ENCODE measurements around the gene PRAMEF12. TPM values are rescaled to one million over a fixed set of nuclear protein-coding genes. Genes with fewer than 3 reads are reported as not detected.
"Not testable (repeated sequence)": the region's sequence is repeated elsewhere in the genome, so short reads cannot be mapped to it uniquely, and the experiment has no call there.

PRAMEF12 gene
- total and polyA plus RNA-seq, 8 donors, result not detected

DNA sequence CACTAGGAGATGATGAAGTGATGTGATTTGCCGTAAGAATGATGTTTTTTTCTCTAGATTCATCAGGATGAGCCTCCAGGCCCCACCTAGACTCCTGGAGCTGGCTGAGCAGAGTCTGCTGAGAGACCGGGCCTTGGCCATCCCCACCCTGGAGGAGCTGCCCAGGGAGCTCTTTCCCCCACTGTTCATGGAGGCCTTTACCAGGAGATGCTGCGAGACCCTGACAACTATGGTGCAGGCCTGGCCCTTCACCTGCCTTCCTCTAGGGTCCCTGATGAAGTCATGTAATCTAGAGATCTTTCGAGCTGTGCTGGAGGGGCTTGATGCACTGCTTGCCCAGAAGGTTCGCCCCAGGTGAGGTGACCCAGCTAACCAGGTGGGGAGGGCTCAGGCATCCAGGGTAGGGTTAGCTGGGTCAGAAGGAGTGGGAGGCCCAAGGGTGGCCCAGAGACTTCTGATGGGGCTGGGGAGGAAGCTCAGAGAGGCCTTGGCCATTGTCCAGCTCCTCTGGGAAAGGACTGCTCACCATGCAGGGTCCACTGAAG, 1.3 kb downstream of the PRAMEF12 start:
- ATAC-seq, result no peak
- DNase-seq, result no peak
- no peaks in the 10 kb centered on the region for H3K4me1 ChIP-seq
- 67 to 80% methylated on average over 5 of the region's 5 CpGs for WGBS, 2 donors
- no peaks in the 10 kb centered on the region for H3K9me3 ChIP-seq
- intact Hi-C loops (cut with DNase I), result no loop called here
- TF ChIP-seq, protein P1, sequence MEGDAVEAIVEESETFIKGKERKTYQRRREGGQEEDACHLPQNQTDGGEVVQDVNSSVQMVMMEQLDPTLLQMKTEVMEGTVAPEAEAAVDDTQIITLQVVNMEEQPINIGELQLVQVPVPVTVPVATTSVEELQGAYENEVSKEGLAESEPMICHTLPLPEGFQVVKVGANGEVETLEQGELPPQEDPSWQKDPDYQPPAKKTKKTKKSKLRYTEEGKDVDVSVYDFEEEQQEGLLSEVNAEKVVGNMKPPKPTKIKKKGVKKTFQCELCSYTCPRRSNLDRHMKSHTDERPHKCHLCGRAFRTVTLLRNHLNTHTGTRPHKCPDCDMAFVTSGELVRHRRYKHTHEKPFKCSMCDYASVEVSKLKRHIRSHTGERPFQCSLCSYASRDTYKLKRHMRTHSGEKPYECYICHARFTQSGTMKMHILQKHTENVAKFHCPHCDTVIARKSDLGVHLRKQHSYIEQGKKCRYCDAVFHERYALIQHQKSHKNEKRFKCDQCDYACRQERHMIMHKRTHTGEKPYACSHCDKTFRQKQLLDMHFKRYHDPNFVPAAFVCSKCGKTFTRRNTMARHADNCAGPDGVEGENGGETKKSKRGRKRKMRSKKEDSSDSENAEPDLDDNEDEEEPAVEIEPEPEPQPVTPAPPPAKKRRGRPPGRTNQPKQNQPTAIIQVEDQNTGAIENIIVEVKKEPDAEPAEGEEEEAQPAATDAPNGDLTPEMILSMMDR (IDR thresholded peaks at IDR 0.05), result no peak
- no peak overlapping the region for H3K4me3 ChIP-seq
- H3K27ac ChIP-seq, result no peak overlapping the region
- no peak for FAIRE-seq
- no peaks in the 10 kb centered on the region for H3K27me3 ChIP-seq
- H3K36me3 ChIP-seq, result no peaks in the 10 kb centered on the region

DNA sequence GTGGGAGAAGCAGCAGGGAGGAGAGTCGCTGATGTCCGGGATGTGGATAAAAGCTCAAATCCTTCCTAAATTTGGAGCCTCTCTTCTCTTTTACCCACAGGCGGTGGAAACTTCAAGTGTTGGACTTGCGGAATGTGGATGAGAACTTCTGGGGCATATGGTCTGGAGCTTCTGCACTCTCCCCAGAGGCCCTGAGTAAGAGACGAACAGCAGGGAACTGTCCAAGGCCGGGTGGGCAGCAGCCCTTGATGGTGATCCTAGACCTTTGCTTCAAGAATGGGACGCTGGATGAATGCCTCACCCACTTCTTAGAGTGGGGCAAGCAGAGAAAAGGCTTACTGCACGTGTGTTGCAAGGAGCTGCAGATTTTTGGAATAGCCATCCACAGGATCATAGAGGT, 1.9 kb downstream of the PRAMEF12 start:
- intact Hi-C loops (cut with DNase I), result no loop called here
- ATAC-seq (no peak), DNase-seq (no peak), FAIRE-seq (no peak)
- Histone ChIP-seq H3K4me3 (no peak overlapping the region), H3K27me3 (no peaks in the 10 kb centered on the region), H3K36me3 (no peaks in the 10 kb centered on the region), H3K27ac (no peak overlapping the region), H3K4me1 (no peaks in the 10 kb centered on the region), H3K9me3 (no peaks in the 10 kb centered on the region)
- 62 to 69% methylated on average over 8 of the region's 8 CpGs for WGBS, 2 donors
- TF ChIP-seq, protein P1 (IDR thresholded peaks at IDR 0.05), result no peak

DNA sequence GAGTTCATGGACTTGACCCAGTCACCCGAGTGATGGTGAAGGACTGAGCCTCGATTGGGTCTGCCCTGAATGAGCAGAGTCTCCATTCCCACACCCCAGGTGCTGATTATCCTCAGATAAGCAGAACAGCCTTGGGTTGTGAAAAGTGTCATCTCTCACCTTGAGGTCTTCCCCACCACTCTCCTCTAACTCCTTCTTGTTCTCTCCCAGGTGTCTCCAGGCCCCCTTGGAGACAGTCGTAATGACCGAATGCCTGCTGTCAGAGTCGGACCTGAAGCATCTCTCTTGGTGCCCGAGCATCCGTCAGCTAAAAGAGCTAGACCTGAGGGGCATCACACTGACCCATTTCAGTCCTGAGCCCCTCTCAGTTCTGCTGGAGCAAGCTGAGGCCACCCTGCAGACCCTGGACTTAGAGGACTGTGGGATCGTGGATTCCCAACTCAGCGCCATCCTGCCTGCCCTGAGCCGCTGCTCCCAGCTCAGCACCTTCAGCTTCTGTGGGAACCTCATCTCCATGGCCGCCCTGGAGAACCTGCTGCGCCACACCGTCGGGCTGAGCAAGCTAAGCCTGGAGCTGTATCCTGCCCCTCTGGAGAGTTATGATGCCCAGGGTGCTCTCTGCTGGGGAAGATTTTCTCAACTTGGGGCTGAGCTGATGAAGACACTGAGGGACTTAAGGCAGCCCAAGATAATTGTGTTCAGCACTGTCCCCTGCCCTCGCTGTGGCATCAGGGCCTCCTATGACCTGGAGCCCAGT, 3.4 kb downstream of the PRAMEF12 start:
- 68 to 78% methylated on average over 15 of the region's 15 CpGs for WGBS, 2 donors

DNA sequence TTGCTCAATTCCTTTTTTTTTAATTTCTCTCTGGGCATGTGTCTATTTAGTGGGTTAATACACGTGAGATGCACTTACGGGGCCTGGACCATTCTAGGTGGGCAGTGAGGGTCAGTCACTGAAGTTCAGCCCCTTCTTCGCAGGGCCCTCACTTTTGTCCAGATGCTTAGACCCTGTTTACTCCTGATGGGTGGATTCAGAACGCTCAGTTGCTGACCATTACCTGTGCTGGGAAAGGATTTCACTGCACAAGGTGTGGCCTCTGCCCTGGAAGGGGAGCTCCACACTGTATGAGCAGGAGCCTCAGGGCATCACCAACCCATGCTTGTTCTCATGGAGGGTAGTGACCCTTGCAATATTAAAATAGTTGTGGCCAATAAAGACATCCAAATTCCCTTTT, 4.5 kb downstream of the PRAMEF12 start:
- intact Hi-C loops (cut with DNase I), result no loop called here
- Histone ChIP-seq H3K4me3 (no peak overlapping the region), H3K27ac (no peak overlapping the region), H3K27me3 (no peaks in the 10 kb centered on the region), H3K9me3 (no peaks in the 10 kb centered on the region), H3K4me1 (no peaks in the 10 kb centered on the region), H3K36me3 (no peaks in the 10 kb centered on the region)
- TF ChIP-seq, protein P1 (IDR thresholded peaks at IDR 0.05), result no peak
- WGBS, 2 donors, result 61 to 69% methylated on average over 4 of the region's 4 CpGs
- no peak for ATAC-seq
- no peak for DNase-seq
- FAIRE-seq, result no peak

More for the DNA sequence above, 3.4 kb downstream of the PRAMEF12 start:
- DNase-seq (no peak), ATAC-seq (no peak), FAIRE-seq (no peak)
- intact Hi-C loops (cut with DNase I), result no loop called here
- Histone ChIP-seq H3K36me3 (no peaks in the 10 kb centered on the region), H3K27me3 (no peaks in the 10 kb centered on the region), H3K9me3 (no peaks in the 10 kb centered on the region), H3K4me1 (no peaks in the 10 kb centered on the region), H3K27ac (no peak overlapping the region), H3K4me3 (no peak overlapping the region)
- TF ChIP-seq, protein P1 (IDR thresholded peaks at IDR 0.05), result no peak

DNA sequence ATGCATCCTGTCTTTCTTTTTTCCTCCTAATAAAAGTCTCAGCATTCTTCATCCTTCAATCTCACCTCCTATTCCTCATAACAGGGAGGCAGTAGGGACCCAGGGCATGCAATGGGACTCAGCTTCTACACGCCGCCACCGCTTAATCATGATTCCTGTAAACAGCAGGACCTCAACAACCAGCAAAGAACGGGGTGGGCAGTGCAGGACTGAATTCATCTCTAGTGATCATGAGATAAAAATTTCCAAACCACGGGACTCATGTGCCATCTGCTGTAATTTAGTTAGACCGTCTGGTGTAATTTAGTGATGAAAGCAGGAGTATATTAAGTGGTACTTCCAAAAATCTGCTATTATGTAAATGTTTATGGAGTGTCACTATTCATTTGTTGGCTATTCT, 5.4 kb downstream of the PRAMEF12 start:
- TF ChIP-seq, protein P1 (IDR thresholded peaks at IDR 0.05), result no peak
- intact Hi-C loops (cut with DNase I), result no loop called here
- no peaks in the 10 kb centered on the region for H3K36me3 ChIP-seq
- 73 to 80% methylated on average over 6 of the region's 6 CpGs for WGBS, 2 donors
- H3K4me3 ChIP-seq, result no peak overlapping the region
- H3K27ac ChIP-seq, result no peak overlapping the region
- FAIRE-seq, result no peak
- no peaks in the 10 kb centered on the region for H3K9me3 ChIP-seq
- DNase-seq, result no peak
- H3K27me3 ChIP-seq, result no peaks in the 10 kb centered on the region
- no peaks in the 10 kb centered on the region for H3K4me1 ChIP-seq
- ATAC-seq, result no peak

DNA sequence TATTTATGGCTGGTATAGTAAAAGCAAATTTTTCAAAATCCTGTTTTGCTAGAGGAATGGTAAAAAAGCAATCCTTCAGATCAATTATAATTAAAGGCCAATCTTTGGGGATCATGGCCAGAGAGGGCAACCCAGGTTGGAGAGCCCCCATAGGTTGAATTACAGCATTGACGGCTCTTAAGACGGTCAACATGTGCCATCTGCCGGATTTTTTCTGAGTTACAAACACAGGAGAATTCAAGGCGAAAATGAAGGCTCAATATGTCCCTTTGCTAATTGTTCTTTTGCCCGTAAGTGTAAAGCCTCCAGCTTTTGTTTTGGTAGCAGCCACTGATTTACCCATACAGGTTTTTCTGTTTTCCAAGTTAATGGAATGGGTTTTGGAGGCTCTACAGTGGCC, 8.0 kb downstream of the PRAMEF12 start:
- H3K9me3 ChIP-seq; DNase-seq; H3K4me1 ChIP-seq; intact Hi-C loops (cut with DNase I); H3K4me3 ChIP-seq; H3K27me3 ChIP-seq; H3K27ac ChIP-seq; H3K36me3 ChIP-seq; FAIRE-seq; ATAC-seq: not testable (repeated sequence)
- WGBS, 2 donors, result 68 to 77% methylated on average over 4 to 5 of the region's 5 CpGs

DNA sequence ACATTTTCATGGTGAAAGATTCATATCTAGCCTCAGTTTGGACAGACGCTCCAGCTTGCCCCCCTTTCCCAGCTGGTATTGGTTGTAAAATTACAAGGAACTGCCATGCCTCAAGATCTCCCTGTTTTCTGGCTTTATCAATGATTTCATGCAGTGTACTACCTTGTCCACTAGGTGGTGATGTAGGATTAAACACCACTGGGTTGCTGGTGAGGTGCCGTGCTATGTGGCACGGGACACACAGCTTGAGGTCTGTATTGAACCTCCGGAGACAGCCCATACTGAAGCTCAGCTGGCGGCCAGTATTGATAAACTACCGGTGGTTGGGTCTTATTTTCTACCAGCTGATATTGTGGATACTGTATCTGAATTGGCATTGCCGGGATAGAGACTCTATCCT, 10.2 kb downstream of the PRAMEF12 start:
- 32 to 43% methylated on average over 6 of the region's 7 CpGs for WGBS, 2 donors
- not testable (repeated sequence) for FAIRE-seq

More for the DNA sequence above, 10.2 kb downstream of the PRAMEF12 start:
- H3K9me3 ChIP-seq; H3K36me3 ChIP-seq; ATAC-seq; H3K4me3 ChIP-seq; H3K27me3 ChIP-seq; intact Hi-C loops (cut with DNase I); H3K4me1 ChIP-seq; H3K27ac ChIP-seq; DNase-seq: not testable (repeated sequence)

All from pancreas (tissue), 10 donors.